ENCODE measurements around the gene MAP7.
A peak's percentile ranks its signal among the peaks of the same experiment; 100 is the strongest.
"Not testable (repeated sequence)": the region's sequence is repeated elsewhere in the genome, so short reads cannot be mapped to it uniquely, and the experiment has no call there.

Gene MAP7

DNA sequence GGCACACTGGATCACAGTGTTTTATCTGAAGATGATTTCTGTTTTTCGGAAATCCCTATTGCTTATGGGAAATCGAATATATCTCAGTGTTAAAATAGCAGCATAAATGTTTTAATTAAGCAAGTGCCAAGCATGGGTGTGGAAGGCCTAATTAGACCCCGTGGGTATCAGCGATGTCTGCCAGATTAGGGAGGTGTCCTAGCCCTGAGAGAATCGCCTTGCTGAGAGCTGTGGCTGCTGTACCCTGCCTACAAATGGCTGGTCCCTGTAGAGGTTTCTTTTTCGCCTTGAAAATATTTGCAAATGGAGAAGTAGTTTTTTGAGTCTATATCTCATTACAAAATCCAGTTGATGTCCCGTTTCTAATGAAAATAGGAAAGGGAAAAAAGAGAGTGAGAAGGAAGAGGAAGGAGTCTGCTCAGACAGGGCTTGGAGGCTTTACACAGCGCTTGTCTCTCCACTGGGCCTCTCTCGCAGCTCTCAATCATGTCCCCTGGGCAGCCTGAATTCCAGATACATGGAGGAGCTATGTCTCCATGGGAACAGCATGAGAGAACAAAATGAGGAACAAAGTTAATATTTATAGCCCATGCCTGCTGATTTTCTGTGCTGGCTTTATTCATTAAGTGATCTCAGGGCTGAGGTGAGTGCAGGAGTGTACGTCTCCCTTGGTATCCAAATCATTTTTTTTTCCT, 225.4 kb downstream of the MAP7 start:
- DNase-seq: peak; percentile 12

DNA sequence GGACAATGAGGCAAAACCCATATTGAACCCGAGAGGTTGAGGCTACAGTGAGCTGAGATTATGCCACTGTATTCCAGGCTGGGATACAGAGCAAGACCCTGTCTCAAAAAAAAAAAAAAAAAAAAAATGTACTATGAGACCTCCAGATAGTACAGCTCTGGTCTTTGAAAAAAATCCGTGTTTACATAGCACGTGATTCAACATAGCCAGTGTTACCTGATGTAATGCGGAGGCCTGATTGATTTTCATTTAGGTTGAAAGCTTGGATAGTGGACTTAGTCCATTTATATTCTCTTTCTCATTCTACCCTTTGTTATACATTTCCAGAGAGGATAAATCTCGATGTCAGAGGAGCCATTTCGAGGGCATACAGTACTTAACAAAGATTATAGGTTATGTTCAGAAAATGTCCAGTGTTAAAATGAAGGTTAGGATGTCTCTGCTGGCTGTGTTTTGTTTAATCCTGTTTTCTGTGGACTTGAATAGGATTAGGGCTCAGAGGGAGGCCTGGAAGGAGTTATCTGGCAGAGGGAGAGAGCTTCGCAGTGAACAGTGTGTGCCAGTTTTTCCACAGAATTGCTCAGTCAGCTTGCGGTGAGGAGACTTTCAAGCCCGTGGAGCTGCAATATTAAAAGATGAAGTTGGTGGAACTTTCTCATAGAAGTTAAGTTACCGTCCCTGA, 226.7 kb downstream of the MAP7 start:
- DNase-seq: no peak

DNA sequence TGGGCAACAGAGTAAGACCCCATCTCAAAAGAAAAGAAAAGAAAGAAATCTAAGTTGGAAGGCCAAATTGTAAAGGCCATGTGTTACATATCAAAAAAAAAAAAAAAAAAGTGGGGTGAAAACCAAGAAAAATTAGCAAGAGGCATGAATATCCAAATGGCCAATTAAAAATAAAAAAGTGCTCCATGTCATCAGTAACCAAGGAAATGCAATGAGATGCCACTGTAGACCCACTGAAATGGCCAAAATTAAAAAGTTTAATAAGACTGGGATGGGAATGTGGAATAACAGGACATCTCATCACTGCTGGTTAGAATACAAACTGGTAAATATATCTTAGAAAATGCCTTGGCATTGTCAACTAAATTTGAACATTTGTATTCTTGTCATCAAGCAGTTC, 230.5 kb downstream of the MAP7 start:
- DNase-seq: no peak

DNA sequence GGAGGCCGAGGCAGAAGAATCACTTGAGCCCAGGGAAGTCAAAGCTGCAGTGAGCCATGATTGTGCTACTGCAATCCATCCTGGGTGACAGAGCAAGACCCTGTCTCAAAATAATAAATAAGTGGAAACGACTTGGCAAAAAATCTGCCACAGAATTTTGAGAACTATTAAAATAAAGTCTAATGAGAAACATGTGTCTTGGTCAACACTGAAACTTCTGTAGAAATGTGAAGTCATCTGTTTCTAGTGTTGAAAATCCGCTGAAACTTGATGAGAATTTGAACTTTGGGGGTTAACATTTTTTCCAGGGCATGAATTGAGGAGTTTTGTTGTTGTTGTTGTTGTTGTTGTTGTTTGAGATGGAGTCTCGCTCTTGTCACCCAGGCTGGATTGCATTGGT, 231.5 kb downstream of the MAP7 start:
- DNase-seq: no peak

DNA sequence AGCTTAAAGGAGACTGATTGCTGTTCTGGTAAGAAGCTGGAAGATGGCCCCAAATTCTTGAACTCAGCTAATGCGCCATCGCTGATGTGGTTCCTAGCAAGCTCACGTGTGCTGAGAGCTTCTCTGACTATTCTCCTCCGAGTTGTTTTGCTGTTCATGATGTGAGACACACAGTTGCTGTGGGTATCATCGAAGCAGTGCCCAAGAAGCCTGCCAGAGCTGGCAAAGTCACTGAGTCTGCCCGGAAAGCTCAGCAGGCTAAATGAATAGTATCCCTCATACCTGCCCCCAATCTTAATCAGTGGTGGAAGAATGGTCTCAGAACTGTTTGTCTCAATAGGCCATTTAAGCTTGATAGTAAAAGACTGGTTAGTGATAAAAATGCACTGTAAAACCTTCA, 232.3 kb downstream of the MAP7 start:
- DNase-seq: no peak

DNA sequence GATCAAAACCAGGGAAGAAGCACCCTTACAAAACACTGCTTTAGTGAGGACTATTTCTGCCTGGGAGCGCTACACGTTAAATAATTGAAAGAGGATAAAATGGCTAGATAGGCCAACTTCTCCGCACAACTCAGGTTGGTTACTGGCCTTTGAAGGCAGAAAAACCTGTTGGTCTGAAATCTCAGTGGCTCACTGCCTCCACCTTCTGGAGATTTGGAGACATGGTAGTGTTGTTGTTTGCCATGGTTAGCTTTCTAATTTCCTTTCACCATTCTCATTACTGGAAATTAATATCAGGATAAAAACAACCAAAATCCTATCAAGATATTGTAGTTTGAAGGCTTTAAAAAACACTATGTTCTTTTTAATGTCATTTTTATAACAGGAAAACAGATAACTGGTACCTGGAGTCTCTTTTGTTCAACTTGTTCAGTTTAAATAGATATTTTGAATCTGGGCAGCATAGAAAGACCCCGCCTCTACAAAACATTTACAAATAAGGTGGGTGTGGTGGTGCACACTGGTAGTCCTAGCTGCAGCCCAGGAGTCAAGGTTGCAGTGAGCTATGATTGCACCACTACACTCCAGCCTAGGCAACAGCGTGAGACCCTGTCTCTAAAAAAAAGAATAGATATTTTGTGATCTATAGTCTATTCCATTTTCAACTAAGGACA, 233.1 kb downstream of the MAP7 start:
- peak; percentile 87 for DNase-seq

DNA sequence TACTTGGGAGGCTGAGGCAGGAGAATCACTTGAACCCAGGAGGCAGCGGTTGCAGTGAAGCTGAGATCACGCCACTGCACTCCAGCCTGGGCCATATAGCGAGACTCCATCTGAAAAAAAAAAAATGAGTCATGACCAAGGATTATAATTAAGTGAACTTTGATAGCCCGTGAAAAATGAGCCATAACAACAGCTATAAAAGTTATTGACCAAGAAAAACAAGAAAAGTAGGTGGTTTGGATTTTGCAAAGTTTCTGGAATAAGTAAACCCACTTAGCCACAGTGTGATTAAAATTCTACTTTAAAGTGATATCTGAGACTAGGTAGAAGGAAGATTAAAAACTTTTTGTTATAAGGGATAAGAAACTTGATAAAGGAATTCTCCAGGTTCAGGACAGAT, 234.6 kb downstream of the MAP7 start:
- no peak for DNase-seq

DNA sequence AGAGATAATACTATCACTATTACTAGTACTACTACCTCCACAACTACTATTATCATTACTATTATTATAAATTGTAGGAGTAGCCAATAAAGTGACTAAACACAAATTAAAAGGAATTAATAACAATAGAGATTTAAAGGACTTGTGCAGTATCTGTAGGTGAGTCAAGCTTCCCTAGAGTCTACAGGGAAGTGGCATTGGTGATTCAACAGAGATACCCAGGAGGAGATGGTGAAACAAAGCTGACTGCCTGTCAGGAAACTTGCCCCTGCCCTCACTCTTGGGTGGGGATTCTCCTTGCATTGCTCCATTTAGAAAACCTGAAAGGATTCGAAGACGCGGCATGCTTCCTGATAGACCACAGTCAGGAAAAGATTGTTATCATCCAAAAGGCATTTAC, 237.2 kb downstream of the MAP7 start:
- no peak for DNase-seq

DNA sequence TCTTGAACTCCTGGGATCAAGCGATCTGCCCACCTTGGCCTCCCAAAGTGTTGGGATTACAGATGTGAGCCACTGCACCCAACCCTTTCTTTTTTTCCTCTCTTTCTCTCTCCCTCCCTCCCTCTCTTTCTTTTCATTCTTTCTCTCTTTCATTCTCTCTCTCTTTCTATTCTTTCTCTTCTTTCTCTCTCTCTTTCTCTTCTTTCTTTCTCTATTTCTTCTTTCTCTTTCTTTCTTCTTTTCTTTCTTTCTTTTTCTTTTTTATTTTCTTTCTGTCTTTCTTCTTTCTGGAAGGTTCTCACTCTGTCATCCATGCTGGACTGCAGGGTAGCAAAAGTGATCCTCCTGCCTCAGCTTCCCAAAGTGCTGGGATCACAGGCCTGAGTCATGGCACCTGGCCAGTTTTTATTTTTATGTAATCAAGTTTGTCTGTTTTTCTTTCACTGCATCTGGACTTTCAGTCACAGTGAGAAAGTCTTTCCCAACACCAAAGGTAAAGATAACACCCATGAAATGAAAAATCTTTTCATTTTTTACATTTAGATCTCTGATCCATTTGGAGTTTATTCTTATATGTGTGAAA, 240.4 kb downstream of the MAP7 start:
- no peak for DNase-seq

DNA sequence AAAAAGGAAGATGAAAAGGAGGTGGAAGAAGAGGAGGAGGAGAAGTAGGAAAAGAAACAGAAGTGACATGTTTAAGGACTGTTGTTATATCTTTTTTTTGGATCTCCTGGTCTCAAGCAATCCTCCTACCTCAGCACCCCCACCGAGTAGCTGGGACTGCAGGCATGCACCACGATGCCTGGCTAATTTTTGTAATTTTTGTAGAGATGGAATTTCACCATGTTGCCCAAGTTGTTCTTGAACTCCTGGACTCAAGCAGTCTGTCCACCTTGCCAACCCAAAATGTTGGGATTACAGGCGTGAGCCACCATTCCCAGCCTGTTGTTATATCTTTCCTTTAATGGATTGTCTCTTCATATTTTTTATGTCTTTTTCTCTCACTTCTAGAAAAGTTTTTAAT, 241.1 kb downstream of the MAP7 start:
- DNase-seq: no peak

DNA sequence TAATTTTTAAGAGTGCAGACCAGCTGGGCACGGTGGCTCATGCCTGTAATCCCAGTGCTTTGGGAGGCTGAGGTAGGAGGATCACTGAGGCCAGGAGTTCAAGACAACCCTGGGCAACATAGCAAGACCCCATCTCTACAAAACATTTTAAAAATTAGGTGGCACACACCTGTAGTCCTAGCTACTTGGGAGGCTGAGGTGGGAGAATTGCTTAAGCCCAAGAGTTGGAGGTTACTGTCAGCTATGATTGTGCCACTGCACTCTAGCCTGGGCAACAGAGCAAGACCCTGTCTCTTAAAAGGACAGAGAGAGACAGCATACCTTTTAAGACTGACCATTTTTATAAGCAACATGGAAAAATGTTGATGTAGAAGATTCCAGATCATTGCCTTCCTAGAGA, 241.8 kb downstream of the MAP7 start:
- not testable (repeated sequence) for DNase-seq

DNA sequence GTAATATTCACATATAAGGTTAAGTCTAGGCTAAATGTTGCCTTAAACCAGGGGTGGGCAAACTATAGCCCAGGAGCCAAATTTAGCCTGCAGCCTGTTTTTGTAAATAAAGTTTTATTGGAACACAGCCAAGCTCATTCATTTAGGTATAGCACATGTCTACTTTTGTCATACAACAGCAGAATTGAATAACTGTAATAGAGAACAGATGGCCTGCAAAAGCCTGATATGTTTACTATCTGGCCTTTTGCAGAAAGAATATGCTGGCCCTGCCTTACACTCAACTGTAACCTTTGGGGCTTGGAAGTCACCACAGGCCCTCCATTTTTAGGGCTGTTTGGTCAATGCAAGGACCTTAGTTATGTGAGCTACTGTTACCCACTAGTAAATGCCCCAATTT, 242.9 kb downstream of the MAP7 start:
- DNase-seq: peak; percentile 76

DNA sequence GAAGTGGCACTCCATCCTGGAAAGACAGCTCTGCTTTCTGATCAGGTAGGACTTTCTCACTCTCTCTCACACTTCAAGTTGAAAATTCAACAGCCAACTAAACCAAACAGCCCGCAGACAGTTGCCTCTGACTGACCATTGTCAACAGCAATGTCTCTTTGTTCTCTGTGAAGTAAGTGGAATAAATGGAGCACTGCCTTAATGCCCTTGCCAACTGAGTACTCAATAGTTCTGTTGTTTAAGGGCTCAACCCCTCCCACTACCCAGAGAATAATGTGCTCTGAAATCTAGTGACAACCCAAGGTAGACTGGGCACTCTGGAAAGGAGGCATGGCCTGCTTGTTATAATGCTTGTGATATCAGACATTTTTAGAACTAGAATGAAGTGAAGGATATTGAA, 243.8 kb downstream of the MAP7 start:
- no peak for DNase-seq

DNA sequence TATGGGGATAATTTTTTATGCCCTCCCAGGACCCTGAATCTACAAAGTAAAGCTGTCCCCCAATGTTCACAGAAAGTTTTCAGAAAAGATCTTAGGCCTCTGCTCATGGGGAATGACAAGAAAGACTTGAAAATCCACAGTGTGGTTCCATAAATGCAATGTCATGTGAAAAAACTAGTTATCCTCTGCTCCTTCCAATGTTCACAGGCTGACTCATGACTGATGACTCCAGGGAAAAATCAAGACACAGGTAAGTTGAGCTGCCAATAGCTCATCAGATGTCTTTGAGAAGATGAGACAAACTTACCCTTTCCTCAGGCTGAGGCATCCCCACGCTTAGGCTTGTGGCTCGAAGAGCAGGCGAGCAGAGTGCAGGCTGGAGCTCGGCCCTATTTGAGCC, 245.8 kb downstream of the MAP7 start:
- no peak for DNase-seq

DNA sequence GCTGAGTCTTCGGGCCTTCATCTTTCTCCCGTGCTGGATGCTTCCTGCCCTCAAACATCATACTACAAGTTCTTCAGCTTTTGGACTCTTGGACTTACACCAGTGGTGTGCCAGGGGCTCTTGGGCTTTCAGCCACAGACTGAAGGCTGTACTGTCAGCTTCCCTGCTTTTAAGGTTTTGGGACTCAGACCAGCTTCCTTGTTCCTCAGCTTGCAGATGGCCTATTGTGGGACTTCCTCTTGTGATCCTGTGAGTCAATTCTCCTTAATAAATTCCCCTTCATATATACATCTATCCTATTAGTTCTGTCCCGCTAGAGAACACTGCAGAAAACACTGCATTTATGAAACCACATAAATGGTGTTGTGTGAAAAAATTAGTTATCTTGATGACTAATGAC, 246.7 kb downstream of the MAP7 start:
- DNase-seq: no peak

DNA sequence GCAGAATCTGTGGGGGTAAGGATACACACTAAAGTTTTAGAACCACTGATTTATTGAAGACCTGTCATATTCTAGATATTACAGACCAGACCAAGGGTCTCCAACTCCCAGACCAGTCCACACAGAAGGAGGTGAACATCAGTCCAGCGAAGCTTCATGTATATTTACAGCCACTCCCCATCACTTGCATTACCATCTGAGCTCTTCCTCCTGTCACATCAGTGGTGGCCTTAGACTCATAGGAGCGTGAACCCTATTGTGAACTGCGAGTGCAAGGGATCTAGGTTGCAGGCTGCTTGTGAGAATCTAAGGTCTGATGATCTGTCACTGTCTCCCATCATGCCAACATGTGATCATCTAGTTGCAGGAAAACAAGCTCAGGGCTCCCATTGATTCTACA, 255.6 kb downstream of the MAP7 start:
- DNase-seq: no peak

All from hematopoietic multipotent progenitor cell treated with erythropoietin and hydrocortisone succinate and interleukin-3 and kit ligand, for 6 days (in vitro differentiated cells).